Measurements from ENCODE around the gene ACSM2B. TPM values are rescaled to one million over a fixed set of nuclear protein-coding genes. Genes with fewer than 3 reads are reported as not detected.

ACSM2B gene
- total RNA-seq, 1 experiment from 2014 or later: not detected

- no peak for ATAC-seq
- Histone ChIP-seq H3K79me2 (ENCODE audit: insufficient read depth, low read length) (no peaks in the 10 kb centered on the region), H3K9me3 (ENCODE audit: control insufficient read depth in 1 of 2, insufficient read depth in 1 of 2, low read depth in 1 of 2, low read length in 2 of 2) (no peaks in the 10 kb centered on the region), H3K9me2 (ENCODE audit: insufficient read depth) (no peaks in the 10 kb centered on the region), H2AFZ (ENCODE audit: low read depth, low read length, poor library complexity, severe bottlenecking) (no peak overlapping the region), H3K4me3 (replicated peaks in 1 of 2; ENCODE audit: low read depth in 1 of 2, low read length in 2 of 2) (no peak overlapping the region), H3K4me1 (ENCODE audit: control insufficient read depth in 1 of 2, insufficient read depth in 2 of 2, low read length in 2 of 2) (no peaks in the 10 kb centered on the region), H3K27me3 (ENCODE audit: insufficient read depth, low read length) (peaks cover 42% of the 10 kb centered on the region), H3K4me2 (ENCODE audit: low read length) (no peak overlapping the region), H3K27ac (ENCODE audit: low read depth, low read length) (no peak overlapping the region), H3K9ac (ENCODE audit: low read length) (no peak overlapping the region), H4K20me1 (ENCODE audit: insufficient read depth) (no peaks in the 10 kb centered on the region), H3K36me3 (ENCODE audit: control insufficient read depth in 1 of 2, insufficient read depth in 2 of 2, low read length in 2 of 2) (no peaks in the 10 kb centered on the region)
- no peak for TF ChIP-seq RAD21 (IDR thresholded peaks at IDR 0.05; ENCODE audit: low read depth)
- no peak for TF ChIP-seq SP1 (IDR thresholded peaks at IDR 0.05; ENCODE audit: low read depth)
- no peak for TF ChIP-seq YY1 (IDR thresholded peaks at IDR 0.05; ENCODE audit: extremely low read depth, insufficient replicate concordance, low read depth, low read length)
- TF ChIP-seq EZH2 (IDR thresholded peaks at IDR 0.05): no peak
- TF ChIP-seq TCF7L2 (IDR thresholded peaks at IDR 0.05; ENCODE audit: borderline replicate concordance, extremely low read depth, insufficient read depth, insufficient read length): no peak
- TF ChIP-seq, protein P1, sequence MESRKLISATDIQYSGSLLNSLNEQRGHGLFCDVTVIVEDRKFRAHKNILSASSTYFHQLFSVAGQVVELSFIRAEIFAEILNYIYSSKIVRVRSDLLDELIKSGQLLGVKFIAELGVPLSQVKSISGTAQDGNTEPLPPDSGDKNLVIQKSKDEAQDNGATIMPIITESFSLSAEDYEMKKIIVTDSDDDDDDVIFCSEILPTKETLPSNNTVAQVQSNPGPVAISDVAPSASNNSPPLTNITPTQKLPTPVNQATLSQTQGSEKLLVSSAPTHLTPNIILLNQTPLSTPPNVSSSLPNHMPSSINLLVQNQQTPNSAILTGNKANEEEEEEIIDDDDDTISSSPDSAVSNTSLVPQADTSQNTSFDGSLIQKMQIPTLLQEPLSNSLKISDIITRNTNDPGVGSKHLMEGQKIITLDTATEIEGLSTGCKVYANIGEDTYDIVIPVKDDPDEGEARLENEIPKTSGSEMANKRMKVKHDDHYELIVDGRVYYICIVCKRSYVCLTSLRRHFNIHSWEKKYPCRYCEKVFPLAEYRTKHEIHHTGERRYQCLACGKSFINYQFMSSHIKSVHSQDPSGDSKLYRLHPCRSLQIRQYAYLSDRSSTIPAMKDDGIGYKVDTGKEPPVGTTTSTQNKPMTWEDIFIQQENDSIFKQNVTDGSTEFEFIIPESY (IDR thresholded peaks at IDR 0.05; ENCODE audit: extremely low read depth, insufficient replicate concordance, low read length): no peak
- TF ChIP-seq SRF (IDR thresholded peaks at IDR 0.05; ENCODE audit: low read depth): no peak
- no peak for TF ChIP-seq JUND (IDR thresholded peaks at IDR 0.05)
- no peak for TF ChIP-seq CTCF (IDR thresholded peaks at IDR 0.05 in 2 of 3, conservative IDR thresholded peaks at IDR 0.05 in 1 of 3; ENCODE audit: borderline replicate concordance in 1 of 3, insufficient read depth in 1 of 3, low read depth in 2 of 3, low read length in 2 of 3)
- TF ChIP-seq ZNF274 (IDR thresholded peaks at IDR 0.05; ENCODE audit: low read depth, low read length): no peak
- no peak for TF ChIP-seq POLR2A (IDR thresholded peaks at IDR 0.05; ENCODE audit: borderline replicate concordance, extremely low read depth, insufficient read depth, insufficient read length)
- TF ChIP-seq ZFX (IDR thresholded peaks at IDR 0.05): no peak
- TF ChIP-seq EZH2phosphoT487 (IDR thresholded peaks at IDR 0.05; ENCODE audit: borderline replicate concordance): no peak
- no peak for TF ChIP-seq CEBPB (IDR thresholded peaks at IDR 0.05; ENCODE audit: low read depth)
- TF ChIP-seq, protein P2, sequence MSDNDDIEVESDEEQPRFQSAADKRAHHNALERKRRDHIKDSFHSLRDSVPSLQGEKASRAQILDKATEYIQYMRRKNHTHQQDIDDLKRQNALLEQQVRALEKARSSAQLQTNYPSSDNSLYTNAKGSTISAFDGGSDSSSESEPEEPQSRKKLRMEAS (IDR thresholded peaks at IDR 0.05): no peak
- TF ChIP-seq POLR2AphosphoS5 (IDR thresholded peaks at IDR 0.05; ENCODE audit: low read depth, low read length): no peak
- TF ChIP-seq, protein P3, sequence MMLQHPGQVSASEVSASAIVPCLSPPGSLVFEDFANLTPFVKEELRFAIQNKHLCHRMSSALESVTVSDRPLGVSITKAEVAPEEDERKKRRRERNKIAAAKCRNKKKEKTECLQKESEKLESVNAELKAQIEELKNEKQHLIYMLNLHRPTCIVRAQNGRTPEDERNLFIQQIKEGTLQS (IDR thresholded peaks at IDR 0.05): no peak
- no TSS peak for BruUV-seq (replicated peaks)
- CTCF ChIA-PET: no interaction called here
- DNase-seq (ENCODE audit: low read depth, low spot score): no peak
- intact Hi-C loops (cut with micrococcal nuclease): no loop called here
- RAD21 ChIA-PET (ENCODE audit: low non-redundant PET in 1 of 2, low total read pairs in 2 of 2, uncharacterized antibody in 2 of 2, unreplicated experiment in 2 of 2): no interaction called here
- POLR2A ChIA-PET: no interaction called here
These were observed 44.6 kb upstream of the ACSM2B start for GRCh38 chr16:20620770-20621169.
